Keratinocyte (primary cell): Measurements from ENCODE around the gene CRYM. TPM values are rescaled to one million over a fixed set of nuclear protein-coding genes. Genes with fewer than 3 reads are reported as not detected.

Experiments
- DNase-seq: peaks from one replicate; pipeline ENCODE4 v3.0.0-alpha.2; 2011; ENCODE audit warnings: low read depth, missing footprints, low spot score
- FAIRE-seq: peaks from 2 replicates; lab custom pipeline; 2011; peaks lifted over from hg19 to GRCh38; lab: Jason Lieb, UNC
- H2AFZ ChIP-seq: 2 replicates; pipeline ENCODE4 v1.6.0; 2012; ENCODE audit warnings: low read length, control low read depth, inconsistent platforms; ENCODE audit not compliant: control insufficient read depth
- H3K27ac ChIP-seq: 2 replicates; pipeline ENCODE4 v1.5.1; 2011; ENCODE audit warnings: low read length; ENCODE audit not compliant: control insufficient read depth, insufficient read depth
- H3K27me3 ChIP-seq: 3 replicates; pipeline ENCODE4 v1.6.0; 2011; ENCODE audit warnings: low read length; ENCODE audit not compliant: control insufficient read depth, insufficient read depth; ENCODE audit errors: extremely low read depth
- H3K36me3 ChIP-seq, 2 experiments: 2 replicates in 1 of 2; 3 replicates in 1 of 2; pipeline ENCODE4 v1.5.1; 2011; ENCODE audit warnings: low read length in 2 of 2, mild to moderate bottlenecking in 1 of 2; ENCODE audit not compliant: control insufficient read depth in 2 of 2, insufficient read depth in 2 of 2; ENCODE audit errors: extremely low read depth in 1 of 2
- H3K4me1 ChIP-seq: 3 replicates; pipeline ENCODE4 v1.5.1; 2011; ENCODE audit warnings: low read length; ENCODE audit not compliant: control insufficient read depth, insufficient read depth; ENCODE audit errors: extremely low read depth
- H3K4me2 ChIP-seq: 3 replicates; pipeline ENCODE4 v1.6.0; 2011; ENCODE audit warnings: low read depth, low read length; ENCODE audit not compliant: control insufficient read depth, insufficient read depth; ENCODE audit errors: extremely low read depth
- H3K4me3 ChIP-seq, 3 experiments: fragments of 200-600 bp in 1 of 3; sonication (generic) in 1 of 3; 2 replicates in 2 of 3; 3 replicates in 1 of 3; pipeline ENCODE4 v1.5.1; 2011 to 2016; ENCODE audit warnings: low read length in 3 of 3, mild to moderate bottlenecking in 3 of 3, control low read depth in 2 of 3, inconsistent platforms in 1 of 3, low read depth in 1 of 3, mixed read lengths in 1 of 3, mixed run types in 1 of 3, moderate library complexity in 1 of 3; ENCODE audit not compliant: control insufficient read depth in 2 of 3, insufficient read depth in 2 of 3; ENCODE audit errors: extremely low read depth in 1 of 3
- H3K79me2 ChIP-seq: 2 replicates; pipeline ENCODE4 v1.6.0; 2012; ENCODE audit warnings: low read length; ENCODE audit not compliant: control insufficient read depth, insufficient read depth
- H3K9ac ChIP-seq: 3 replicates; pipeline ENCODE4 v1.6.0; 2011; ENCODE audit warnings: low read length; ENCODE audit not compliant: control insufficient read depth, insufficient read depth; ENCODE audit errors: extremely low read depth
- H3K9me1 ChIP-seq: 3 replicates; pipeline ENCODE4 v1.6.0; 2011; ENCODE audit warnings: low read length; ENCODE audit not compliant: control insufficient read depth, insufficient read depth; ENCODE audit errors: extremely low read depth
- H3K9me3 ChIP-seq: 2 replicates; pipeline ENCODE4 v1.5.1; 2012; ENCODE audit warnings: low read depth, low read length; ENCODE audit not compliant: control insufficient read depth
- H4K20me1 ChIP-seq: 3 replicates; pipeline ENCODE4 v1.6.0; 2011; ENCODE audit warnings: low read length; ENCODE audit not compliant: control insufficient read depth, insufficient read depth; ENCODE audit errors: extremely low read depth
- EZH2 ChIP-seq: IDR thresholded peaks from one replicate; pipeline ENCODE4 v1.6.1; 2012; ENCODE audit warnings: inconsistent platforms, mild to moderate bottlenecking, low read length, moderate library complexity
- dilution Hi-C: fragments of 300-500 bp; cut with MboI; formaldehyde crosslinking; loops from one replicate; pipeline ENCODE4 v1.7.0; 2020; ENCODE audit warnings: low sequenced_read_pairs; ENCODE audit not compliant: extremely low pct_ligation_motif_present
- polyA plus RNA-seq, 5 experiments: library from polyadenylated mRNA; depleted of rRNA in 3 of 5; stranded (reverse) in 3 of 5; stranded (forward) in 1 of 5; unstranded in 1 of 5; fragments of >200 nt; gene quantifications; 1 replicate in 1 of 5; 2 replicates in 3 of 5; 3 replicates in 1 of 5; pipeline versions ENCODE4 v1.2.1 to v1.2.3, GENCODE V29; 2011 to 2012; ENCODE audit warnings: missing spikeins in 2 of 5, low read depth in 1 of 5, low replicate concordance in 1 of 5
- TF ChIP-seq, protein P1 (sequence below), 3 experiments: IDR thresholded peaks in 1 of 3; conservative IDR thresholded peaks in 1 of 3; optimal IDR thresholded peaks in 1 of 3; 2 replicates in 2 of 3; 3 replicates in 1 of 3; pipeline versions ENCODE3 to v1.5.1; 2011; ENCODE audit warnings: low read length in 3 of 3, mild to moderate bottlenecking in 3 of 3, moderate library complexity in 2 of 3, control low read depth in 1 of 3, inconsistent platforms in 1 of 3; ENCODE audit not compliant: insufficient read depth in 2 of 3; ENCODE audit errors: extremely low read depth in 1 of 3

Gene CRYM
- polyA plus RNA-seq, 1 donor (not counting 4 experiments of a cell fraction or from before 2014, with no cell fraction given): 0.18 TPM

DNA sequence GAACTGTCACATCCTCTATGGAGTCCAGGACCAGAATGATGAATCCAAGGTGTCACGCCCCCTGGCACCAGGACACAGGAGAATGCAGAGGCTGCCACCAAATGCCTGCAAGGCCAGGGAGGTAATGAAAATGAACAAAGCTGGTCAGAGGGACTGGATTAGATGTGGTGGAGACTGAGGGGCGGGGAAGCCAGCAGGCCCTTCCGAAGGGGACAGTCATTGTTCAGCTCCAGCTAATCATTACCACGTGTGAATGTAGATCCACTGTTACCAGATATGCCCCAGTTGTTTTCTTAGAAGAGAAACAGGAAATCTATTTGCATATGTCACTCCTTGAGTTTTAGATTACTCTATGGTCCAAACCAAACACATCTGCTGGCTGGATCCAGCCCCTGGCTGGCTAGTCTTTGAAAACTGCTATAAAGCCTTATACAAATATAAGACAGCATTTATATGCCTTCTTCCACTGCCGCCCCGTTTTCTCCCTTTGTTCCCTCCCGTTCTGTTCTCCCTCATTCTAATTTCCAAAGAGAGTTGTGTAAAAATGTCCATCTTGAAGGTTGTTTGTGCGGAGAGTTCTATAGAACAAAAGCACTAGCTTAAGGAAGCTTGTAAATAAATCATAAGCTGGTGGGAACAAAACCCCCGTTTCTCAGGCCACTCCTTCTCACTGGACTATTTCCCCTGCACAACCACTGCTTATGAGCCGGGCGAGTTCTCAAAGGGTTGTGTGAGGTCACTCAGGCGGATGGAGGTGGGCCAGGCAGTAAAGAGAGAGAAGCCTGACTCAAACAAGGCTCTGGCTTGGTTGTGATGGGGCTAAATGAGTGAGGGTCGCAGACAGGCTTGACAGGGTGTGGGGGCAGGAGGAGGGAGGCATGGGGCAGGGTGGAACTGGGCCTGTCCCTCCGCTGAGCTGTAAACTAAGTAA, 14.2 kb downstream of the CRYM start:
- Histone ChIP-seq H4K20me1 (no peaks in the 10 kb centered on the region), H3K79me2 (no peaks in the 10 kb centered on the region), H3K27me3 (no peaks in the 10 kb centered on the region), H3K4me3 (no peak overlapping the region), H3K27ac (no peak overlapping the region), H3K4me2 (no peak overlapping the region), H3K4me1 (no peaks in the 10 kb centered on the region), H3K36me3 (no peaks in the 10 kb centered on the region), H3K9me3 (no peaks in the 10 kb centered on the region), H2AFZ (no peak overlapping the region), H3K9ac (no peak overlapping the region), H3K9me1 (no peaks in the 10 kb centered on the region)
- DNase-seq: no peak
- dilution Hi-C loops: no loop called here
- FAIRE-seq: no peak
- TF ChIP-seq EZH2: no peak
- TF ChIP-seq, protein P1, sequence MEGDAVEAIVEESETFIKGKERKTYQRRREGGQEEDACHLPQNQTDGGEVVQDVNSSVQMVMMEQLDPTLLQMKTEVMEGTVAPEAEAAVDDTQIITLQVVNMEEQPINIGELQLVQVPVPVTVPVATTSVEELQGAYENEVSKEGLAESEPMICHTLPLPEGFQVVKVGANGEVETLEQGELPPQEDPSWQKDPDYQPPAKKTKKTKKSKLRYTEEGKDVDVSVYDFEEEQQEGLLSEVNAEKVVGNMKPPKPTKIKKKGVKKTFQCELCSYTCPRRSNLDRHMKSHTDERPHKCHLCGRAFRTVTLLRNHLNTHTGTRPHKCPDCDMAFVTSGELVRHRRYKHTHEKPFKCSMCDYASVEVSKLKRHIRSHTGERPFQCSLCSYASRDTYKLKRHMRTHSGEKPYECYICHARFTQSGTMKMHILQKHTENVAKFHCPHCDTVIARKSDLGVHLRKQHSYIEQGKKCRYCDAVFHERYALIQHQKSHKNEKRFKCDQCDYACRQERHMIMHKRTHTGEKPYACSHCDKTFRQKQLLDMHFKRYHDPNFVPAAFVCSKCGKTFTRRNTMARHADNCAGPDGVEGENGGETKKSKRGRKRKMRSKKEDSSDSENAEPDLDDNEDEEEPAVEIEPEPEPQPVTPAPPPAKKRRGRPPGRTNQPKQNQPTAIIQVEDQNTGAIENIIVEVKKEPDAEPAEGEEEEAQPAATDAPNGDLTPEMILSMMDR (optimal IDR thresholded peaks at IDR 0.05 in 1 of 3, IDR thresholded peaks at IDR 0.05 in 1 of 3, conservative IDR thresholded peaks at IDR 0.05 in 1 of 3; ENCODE audit: extremely low read depth in 1 of 3, insufficient read depth in 2 of 3, low read length in 3 of 3): no peak

DNA sequence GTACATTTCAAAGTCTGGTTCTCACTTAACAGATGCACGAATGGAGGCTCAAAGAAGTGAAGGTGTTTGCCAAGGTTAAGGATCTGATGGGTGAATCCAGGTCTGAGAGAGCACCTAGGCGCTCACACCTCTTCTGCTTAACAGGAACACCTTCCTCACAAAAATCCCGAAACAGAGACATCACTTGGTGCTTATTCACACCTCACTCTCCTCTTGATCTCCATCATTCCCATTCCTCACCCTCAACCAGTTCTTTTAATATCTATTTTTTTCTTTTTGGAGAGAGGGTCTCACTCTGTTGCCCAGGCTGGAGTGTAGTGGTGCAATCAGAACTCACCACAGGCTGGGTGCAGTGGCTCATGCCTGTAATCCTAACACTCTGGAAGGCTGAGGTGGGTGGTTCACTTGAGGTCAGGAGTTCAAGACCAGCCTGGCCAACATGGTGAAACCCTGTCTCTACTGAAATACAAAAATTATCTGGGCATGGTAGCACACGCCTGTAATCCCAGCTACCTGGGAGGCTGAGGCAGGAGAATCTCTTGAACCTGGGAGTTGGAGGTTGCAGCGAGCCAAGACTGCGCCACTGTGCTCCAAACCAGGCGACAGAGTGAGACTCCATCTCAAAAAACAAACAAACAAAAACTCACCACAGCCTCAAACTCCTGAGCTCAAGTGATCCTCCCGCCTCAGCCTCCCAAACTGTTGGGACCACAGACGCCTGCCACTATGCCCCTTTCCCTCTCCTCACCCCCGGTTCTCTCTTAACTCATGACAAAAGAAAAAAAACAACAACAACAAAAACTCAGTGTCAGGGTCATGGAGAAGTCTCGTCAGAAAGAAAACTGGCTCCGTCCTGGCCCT, 15.1 kb downstream of the CRYM start:
- no peak for FAIRE-seq
- Histone ChIP-seq H3K36me3 (no peaks in the 10 kb centered on the region), H3K4me3 (no peak overlapping the region), H3K9me1 (no peaks in the 10 kb centered on the region), H3K4me2 (no peak overlapping the region), H3K4me1 (no peaks in the 10 kb centered on the region), H3K9ac (no peak overlapping the region), H3K27ac (no peak overlapping the region), H3K79me2 (no peaks in the 10 kb centered on the region), H2AFZ (no peak overlapping the region), H4K20me1 (no peaks in the 10 kb centered on the region), H3K27me3 (no peaks in the 10 kb centered on the region), H3K9me3 (no peaks in the 10 kb centered on the region)
- no peak for TF ChIP-seq EZH2
- TF ChIP-seq, protein P1 (optimal IDR thresholded peaks at IDR 0.05 in 1 of 3, IDR thresholded peaks at IDR 0.05 in 1 of 3, conservative IDR thresholded peaks at IDR 0.05 in 1 of 3; ENCODE audit: extremely low read depth in 1 of 3, insufficient read depth in 2 of 3, low read length in 3 of 3): no peak
- dilution Hi-C loops: no loop called here
- no peak for DNase-seq
